HCT116 (cell line): ENCODE measurements around the gene ZBBX. TPM values are rescaled to one million over a fixed set of nuclear protein-coding genes. Genes with fewer than 3 reads are reported as not detected.

Source experiments
- ATAC-seq: fragments of 200-7000 bp; cut with Tn5 transposase; 2 replicates; pipeline ENCODE4 v1.9.1; 2020; ENCODE audit warnings: mild to moderate bottlenecking, moderate library complexity
- BruUV-seq: library from RNA; stranded (reverse); fragments of 400-500 nt; replicated peaks from 2 replicates; lab custom pipeline; 2021; lab: Mats Ljungman, UMichigan
- CTCF ChIA-PET: fragments of 300-600 bp; sonication (Branson Sonifier 250); formaldehyde crosslinking; loops from one replicate; lab custom pipeline; 2021; ENCODE audit warnings: antibody characterized with exemption; lab: Charles Lee
- POLR2A ChIA-PET: fragments of 300-600, 350-600 bp; sonication (Branson Sonifier 250); formaldehyde crosslinking; loops from one replicate; lab custom pipeline; 2021; ENCODE audit warnings: antibody characterized with exemption; lab: Charles Lee
- RAD21 ChIA-PET, 2 experiments: fragments of 300-600 bp; sonication (Branson Sonifier 250); formaldehyde crosslinking; loops; one replicate each; lab custom pipeline; 2023; ENCODE audit warnings: low total read pairs in 2 of 2; ENCODE audit not compliant: uncharacterized antibody in 2 of 2, unreplicated experiment in 2 of 2, low non-redundant PET in 1 of 2; lab: Charles Lee
- DNase-seq: peaks from one replicate; pipeline ENCODE4 v3.0.0-alpha.2; 2010; ENCODE audit warnings: low read depth, low spot score
- H2AFZ ChIP-seq: fragments of 200-600 bp; shearing (Covaris generic), sonication (generic); 2 replicates; pipeline ENCODE4 v1.6.1; 2017; ENCODE audit warnings: low read depth, mixed run types, mixed read lengths, antibody characterized with exemption, low read length; ENCODE audit not compliant: poor library complexity, severe bottlenecking
- H3K27ac ChIP-seq: 2 replicates; pipeline ENCODE4 v1.5.1; 2012; ENCODE audit warnings: low read depth, low read length
- H3K27me3 ChIP-seq: fragments of 200-600 bp; sonication (generic); 2 replicates; pipeline ENCODE4 v1.6.1; 2016; ENCODE audit warnings: mixed run types, low read length, mixed read lengths; ENCODE audit not compliant: insufficient read depth
- H3K36me3 ChIP-seq, 2 experiments: fragments of 200-500 bp in 1 of 2; fragments of 200-600 bp in 1 of 2; sonication (Bioruptor generic) in 1 of 2; sonication (generic) in 1 of 2; 2 replicates each; pipeline versions ENCODE4 v1.5.1 to v1.6.1; 2014 to 2016; ENCODE audit warnings: low read length in 2 of 2, inconsistent platforms in 1 of 2, mixed read lengths in 1 of 2, mixed run types in 1 of 2; ENCODE audit not compliant: insufficient read depth in 2 of 2, control insufficient read depth in 1 of 2
- H3K4me1 ChIP-seq, 2 experiments: fragments of 200-600 bp in 1 of 2; sonication (generic) in 1 of 2; 2 replicates each; pipeline versions ENCODE4 v1.5.1 to v1.6.1; 2012 to 2017; ENCODE audit warnings: low read length in 2 of 2, inconsistent platforms in 1 of 2, mild to moderate bottlenecking in 1 of 2, mixed read lengths in 1 of 2, mixed run types in 1 of 2, moderate library complexity in 1 of 2; ENCODE audit not compliant: insufficient read depth in 2 of 2, control insufficient read depth in 1 of 2
- H3K4me2 ChIP-seq: fragments of 200-600 bp; sonication (generic); 2 replicates; pipeline ENCODE4 v1.6.1; 2017; ENCODE audit warnings: mixed run types, low read length, mixed read lengths
- H3K4me3 ChIP-seq, 2 experiments: fragments of 200-600 bp in 1 of 2; sonication (generic) in 1 of 2; replicated peaks in 1 of 2; 2 replicates each; pipeline ENCODE4 v1.5.1; 2011 to 2016; ENCODE audit warnings: low read length in 2 of 2, control low read depth in 1 of 2, low read depth in 1 of 2, mild to moderate bottlenecking in 1 of 2, mixed read lengths in 1 of 2, mixed run types in 1 of 2
- H3K79me2 ChIP-seq: fragments of 200-600 bp; sonication (generic); 2 replicates; pipeline ENCODE4 v1.6.1; 2017; ENCODE audit warnings: mild to moderate bottlenecking, mixed run types, low read length, moderate library complexity, mixed read lengths; ENCODE audit not compliant: insufficient read depth
- H3K9ac ChIP-seq: fragments of 200-600 bp; sonication (generic); 2 replicates; pipeline ENCODE4 v1.6.1; 2016; ENCODE audit warnings: low read length, mixed read lengths
- H3K9me2 ChIP-seq: fragments of 200-600 bp; sonication (generic), shearing (Covaris generic); 2 replicates; pipeline ENCODE4 v1.6.1; 2017; ENCODE audit warnings: mixed run types, mild to moderate bottlenecking, moderate library complexity; ENCODE audit not compliant: insufficient read depth
- H3K9me3 ChIP-seq, 2 experiments: fragments of 200-500 bp in 1 of 2; fragments of 200-600 bp in 1 of 2; sonication (Bioruptor generic) in 1 of 2; sonication (generic) in 1 of 2; 2 replicates each; pipeline ENCODE4 v1.6.1; 2014 to 2017; ENCODE audit warnings: low read length in 2 of 2, mixed read lengths in 2 of 2, inconsistent platforms in 1 of 2, low read depth in 1 of 2, mild to moderate bottlenecking in 1 of 2, mixed run types in 1 of 2, moderate library complexity in 1 of 2; ENCODE audit not compliant: control insufficient read depth in 1 of 2, insufficient read depth in 1 of 2
- H4K20me1 ChIP-seq: fragments of 200-600 bp; sonication (generic), shearing (Covaris generic); 2 replicates; pipeline ENCODE4 v1.6.1; 2017; ENCODE audit warnings: mixed run types, mild to moderate bottlenecking, moderate library complexity; ENCODE audit not compliant: insufficient read depth
- ATF3 ChIP-seq: IDR thresholded peaks from 2 replicates; pipeline ENCODE4 v1.6.1; 2012
- CBX3 ChIP-seq: IDR thresholded peaks from 2 replicates; pipeline ENCODE4 v1.6.1; 2012; ENCODE audit warnings: low read depth
- CTCF ChIP-seq, 3 experiments: fragments of 200-600 bp in 1 of 3; sonication (generic) in 1 of 3; IDR thresholded peaks in 2 of 3; conservative IDR thresholded peaks in 1 of 3; 2 replicates each; pipeline ENCODE4 v1.5.1; 2012 to 2017; ENCODE audit warnings: low read depth in 2 of 3, low read length in 2 of 3, antibody characterized with exemption in 1 of 3, borderline replicate concordance in 1 of 3, control low read depth in 1 of 3, mild to moderate bottlenecking in 1 of 3, mixed read lengths in 1 of 3, mixed run types in 1 of 3, moderate library complexity in 1 of 3; ENCODE audit not compliant: insufficient read depth in 1 of 3
- EGR1 ChIP-seq: IDR thresholded peaks from 2 replicates; pipeline ENCODE4 v1.6.1; 2012; ENCODE audit warnings: low read depth
- ELF1 ChIP-seq: IDR thresholded peaks from 2 replicates; pipeline ENCODE4 v1.6.1; 2012; ENCODE audit warnings: low read depth, borderline replicate concordance
- EZH2 ChIP-seq: fragments of 200-600 bp; sonication (generic); IDR thresholded peaks from 2 replicates; pipeline ENCODE4 v1.6.1; 2017; ENCODE audit warnings: antibody characterized with exemption, mixed run types
- EZH2phosphoT487 ChIP-seq: fragments of 200-600 bp; IDR thresholded peaks from 2 replicates; pipeline ENCODE4 v1.6.1; 2018; ENCODE audit warnings: antibody characterized with exemption, borderline replicate concordance
- FOSL1 ChIP-seq: IDR thresholded peaks from 2 replicates; pipeline ENCODE4 v1.6.1; 2012; ENCODE audit warnings: low read depth
- JUND ChIP-seq: IDR thresholded peaks from 2 replicates; pipeline ENCODE4 v1.6.1; 2012
- POLR2A ChIP-seq: IDR thresholded peaks from 2 replicates; pipeline ENCODE4 v1.7.0; 2011; ENCODE audit warnings: borderline replicate concordance; ENCODE audit not compliant: insufficient read depth, insufficient read length; ENCODE audit errors: extremely low read depth
- RAD21 ChIP-seq: IDR thresholded peaks from 2 replicates; pipeline ENCODE4 v1.6.1; 2012; ENCODE audit warnings: low read depth, mild to moderate bottlenecking
- REST ChIP-seq: IDR thresholded peaks from 2 replicates; pipeline ENCODE4 v1.6.1; 2012; ENCODE audit warnings: low read depth
- SIN3A ChIP-seq: IDR thresholded peaks from 2 replicates; pipeline ENCODE4 v1.6.1; 2012; ENCODE audit warnings: low read depth
- SP1 ChIP-seq: IDR thresholded peaks from 2 replicates; pipeline ENCODE4 v1.6.1; 2012; ENCODE audit warnings: low read depth
- SRF ChIP-seq: IDR thresholded peaks from 2 replicates; pipeline ENCODE4 v1.6.1; 2012; ENCODE audit warnings: low read depth
- TCF7L2 ChIP-seq: IDR thresholded peaks from 2 replicates; pipeline ENCODE4 v1.7.0; 2011; ENCODE audit warnings: borderline replicate concordance, inconsistent platforms; ENCODE audit not compliant: insufficient read depth, insufficient read length; ENCODE audit errors: extremely low read depth
- ZFX ChIP-seq: fragments of 450-650 bp; IDR thresholded peaks from 2 replicates; pipeline ENCODE4 v1.6.1; 2017
- ZNF274 ChIP-seq: fragments of 200-500 bp; sonication (Bioruptor generic); IDR thresholded peaks from 2 replicates; pipeline ENCODE4 v1.6.1; 2014; ENCODE audit warnings: mild to moderate bottlenecking, low read depth, low read length, inconsistent platforms
- intact Hi-C: fragments of 100-400 bp; cut with micrococcal nuclease; formaldehyde crosslinking; loops from 2 replicates; pipeline ENCODE4 v1.10.0; 2022
- total RNA-seq: library from RNA; stranded (reverse); gene quantifications from one replicate; pipeline ENCODE4 v1.2.1, GENCODE V29; 2021; ENCODE audit not compliant: unreplicated experiment
- TF ChIP-seq, protein P1 (sequence below): IDR thresholded peaks from 2 replicates; pipeline ENCODE4 v1.6.1; 2012
- TF ChIP-seq, protein P2 (sequence below): IDR thresholded peaks from 2 replicates; pipeline ENCODE4 v1.6.1; 2011; ENCODE audit warnings: mild to moderate bottlenecking, low read length, moderate library complexity; ENCODE audit not compliant: insufficient replicate concordance; ENCODE audit errors: extremely low read depth

The ZBBX gene
- total RNA-seq, 1 experiment from 2014 or later: 0.81 TPM

DNA sequence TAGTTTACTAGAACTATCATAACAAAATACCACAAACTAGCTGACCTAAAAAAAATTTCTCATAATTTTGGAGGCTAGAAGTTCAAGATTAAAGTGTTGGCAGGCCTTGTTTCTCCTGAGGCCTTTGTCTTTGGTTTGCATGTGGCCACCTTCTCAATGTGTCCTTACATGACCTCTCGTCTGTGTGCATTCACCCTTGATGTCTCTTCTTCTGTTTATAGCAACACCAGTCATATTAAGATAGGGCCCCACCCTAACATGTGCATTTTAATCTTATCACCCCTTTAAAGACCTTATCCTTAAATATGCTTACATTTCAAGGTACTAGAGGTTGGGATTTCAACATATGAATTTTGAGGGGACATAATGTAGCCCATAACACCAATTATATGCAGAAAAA is 177.0 kb downstream of the ZBBX start:
- CTCF ChIA-PET: no interaction called here
- H2AFZ ChIP-seq: no peak overlapping the region
- no peaks in the 10 kb centered on the region for H3K36me3 ChIP-seq
- no peak overlapping the region for H3K4me2 ChIP-seq
- ATAC-seq (no peak), DNase-seq (no peak)
- no peaks in the 10 kb centered on the region for H3K9me2 ChIP-seq
- intact Hi-C loops: no loop called here
- H3K4me3 ChIP-seq: no peak overlapping the region
- TF ChIP-seq REST: no peak
- no peak for TF ChIP-seq CBX3
- TF ChIP-seq SP1: no peak
- TF ChIP-seq ZFX: no peak
- TF ChIP-seq ELF1: no peak
- TF ChIP-seq EGR1: no peak
- TF ChIP-seq FOSL1: no peak
- TF ChIP-seq TCF7L2: no peak
- no peak for TF ChIP-seq EZH2phosphoT487
- TF ChIP-seq, protein P1, sequence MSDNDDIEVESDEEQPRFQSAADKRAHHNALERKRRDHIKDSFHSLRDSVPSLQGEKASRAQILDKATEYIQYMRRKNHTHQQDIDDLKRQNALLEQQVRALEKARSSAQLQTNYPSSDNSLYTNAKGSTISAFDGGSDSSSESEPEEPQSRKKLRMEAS: no peak
- TF ChIP-seq, protein P2, sequence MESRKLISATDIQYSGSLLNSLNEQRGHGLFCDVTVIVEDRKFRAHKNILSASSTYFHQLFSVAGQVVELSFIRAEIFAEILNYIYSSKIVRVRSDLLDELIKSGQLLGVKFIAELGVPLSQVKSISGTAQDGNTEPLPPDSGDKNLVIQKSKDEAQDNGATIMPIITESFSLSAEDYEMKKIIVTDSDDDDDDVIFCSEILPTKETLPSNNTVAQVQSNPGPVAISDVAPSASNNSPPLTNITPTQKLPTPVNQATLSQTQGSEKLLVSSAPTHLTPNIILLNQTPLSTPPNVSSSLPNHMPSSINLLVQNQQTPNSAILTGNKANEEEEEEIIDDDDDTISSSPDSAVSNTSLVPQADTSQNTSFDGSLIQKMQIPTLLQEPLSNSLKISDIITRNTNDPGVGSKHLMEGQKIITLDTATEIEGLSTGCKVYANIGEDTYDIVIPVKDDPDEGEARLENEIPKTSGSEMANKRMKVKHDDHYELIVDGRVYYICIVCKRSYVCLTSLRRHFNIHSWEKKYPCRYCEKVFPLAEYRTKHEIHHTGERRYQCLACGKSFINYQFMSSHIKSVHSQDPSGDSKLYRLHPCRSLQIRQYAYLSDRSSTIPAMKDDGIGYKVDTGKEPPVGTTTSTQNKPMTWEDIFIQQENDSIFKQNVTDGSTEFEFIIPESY: no peak
- no peak for TF ChIP-seq EZH2
- TF ChIP-seq JUND: no peak
- no peak for TF ChIP-seq CTCF (IDR thresholded peaks at IDR 0.05 in 2 of 3, conservative IDR thresholded peaks at IDR 0.05 in 1 of 3; ENCODE audit: borderline replicate concordance in 1 of 3, insufficient read depth in 1 of 3, low read depth in 2 of 3, low read length in 2 of 3)
- TF ChIP-seq SIN3A: no peak
- no peak for TF ChIP-seq SRF
- TF ChIP-seq ZNF274: no peak
- no peak for TF ChIP-seq RAD21
- TF ChIP-seq POLR2A: no peak
- TF ChIP-seq ATF3: no peak
- no peaks in the 10 kb centered on the region for H3K4me1 ChIP-seq
- H3K27me3 ChIP-seq: no peaks in the 10 kb centered on the region
- H3K79me2 ChIP-seq: no peaks in the 10 kb centered on the region
- no peaks in the 10 kb centered on the region for H4K20me1 ChIP-seq
- no TSS peak for BruUV-seq
- POLR2A ChIA-PET: no interaction called here
- RAD21 ChIA-PET: no interaction called here
- H3K9ac ChIP-seq: no peak overlapping the region
- H3K9me3 ChIP-seq: no peaks in the 10 kb centered on the region
- no peak overlapping the region for H3K27ac ChIP-seq
